Esophagus muscularis mucosa (tissue), 4 donors: ENCODE results near the gene EXOC8. TPM values are rescaled to one million over a fixed set of nuclear protein-coding genes. Genes with fewer than 3 reads are reported as not detected.

Experiments
- DNase-seq: peaks from one replicate; pipeline ENCODE4 v3.0.0-alpha.2; 2017; ENCODE audit errors: extremely low spot score
- H3K27ac ChIP-seq, 4 donors: fragments of 200-600 bp; sonication (generic); replicated peaks in 1 of 4; 1 replicate in 3 of 4; 2 replicates in 1 of 4; pipeline ENCODE4 v1.5.1; 2016 to 2019; ENCODE audit warnings: mild to moderate bottlenecking in 1 of 4
- H3K27me3 ChIP-seq, 4 donors: fragments of 200-600 bp; sonication (generic); one replicate each; pipeline versions ENCODE4 v1.5.1 to v1.6.0; 2016 to 2019
- H3K36me3 ChIP-seq, 4 donors: fragments of 200-600 bp; sonication (generic); one replicate each; pipeline ENCODE4 v1.5.1; 2016 to 2019
- H3K4me1 ChIP-seq, 4 donors: fragments of 200-600 bp; sonication (generic); one replicate each; pipeline ENCODE4 v1.5.1; 2016 to 2019
- H3K4me3 ChIP-seq, 4 donors: fragments of 200-600 bp; sonication (generic); 1 replicate in 2 of 4; 2 replicates in 2 of 4; pipeline ENCODE4 v1.5.1; 2016 to 2019; ENCODE audit warnings: mild to moderate bottlenecking in 4 of 4, moderate library complexity in 1 of 4
- H3K9me3 ChIP-seq, 4 donors: fragments of 200-600 bp; sonication (generic); 1 replicate in 3 of 4; 2 replicates in 1 of 4; pipeline ENCODE4 v1.5.1; 2016 to 2019
- CTCF ChIP-seq, 3 experiments: fragments of 200-600 bp in 2 of 3; fragments of 450-650 bp in 1 of 3; sonication (generic) in 2 of 3; IDR thresholded peaks; one replicate each; pipeline ENCODE4 v1.5.1; 2017 to 2019; ENCODE audit warnings: antibody characterized with exemption in 3 of 3, mild to moderate bottlenecking in 2 of 3, moderate library complexity in 1 of 3
- EP300 ChIP-seq: sonication (generic); formaldehyde crosslinking; IDR thresholded peaks from one replicate; pipeline ENCODE4 v1.6.1; 2017; ENCODE audit warnings: antibody characterized with exemption
- POLR2A ChIP-seq: fragments of 450-650 bp; IDR thresholded peaks from one replicate; pipeline ENCODE4 v1.6.1; 2017; ENCODE audit warnings: antibody characterized with exemption, moderate library complexity, mild to moderate bottlenecking, low read depth
- POLR2AphosphoS5 ChIP-seq, 2 donors: sonication (generic); formaldehyde crosslinking; IDR thresholded peaks; one replicate each; pipeline ENCODE4 v1.6.1; 2017; ENCODE audit warnings: antibody characterized with exemption in 2 of 2
- WGBS: methylation state at CpG from one replicate; pipeline ENCODE4 v1.1.5; 2018; 5-methylcytosine and 5-hydroxymethylcytosine counted together
- intact Hi-C: fragments of 100-400 bp; cut with DNase I; formaldehyde crosslinking; loops from one replicate; pipeline ENCODE4 v1.15.1; 2023
- total RNA-seq, 4 donors: library from RNA; depleted of rRNA; stranded (reverse); fragments of >200 nt; gene quantifications; one replicate each; pipeline versions ENCODE4 v1.1.0 to v1.2.1, GENCODE V29; 2016

The EXOC8 gene
- total RNA-seq, 4 donors from 2014 or later: 13.0 to 15.4 (median 14.3) TPM

DNA sequence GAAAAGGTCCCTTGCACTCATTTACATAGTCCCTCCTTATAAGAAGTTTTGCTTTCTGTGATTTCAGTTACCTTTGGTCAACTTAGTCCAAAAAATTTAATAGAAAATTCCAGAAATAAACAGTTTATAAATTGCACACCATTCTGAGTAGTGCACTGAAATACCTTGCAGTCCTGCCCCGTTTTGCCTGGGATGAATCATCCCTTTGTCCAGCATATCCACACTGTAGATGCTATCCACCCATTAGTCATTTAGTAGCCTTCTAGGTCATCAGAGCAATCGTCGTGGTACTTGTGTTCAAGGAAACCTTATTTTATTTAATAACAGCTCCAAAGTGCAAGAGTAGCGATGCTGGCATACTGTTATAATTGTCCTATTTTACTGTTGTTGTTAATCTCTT, 38.4 kb upstream of the EXOC8 start:
- intact Hi-C loops: no loop called here
- no peak for TF ChIP-seq CTCF (IDR thresholded peaks at IDR 0.05)
- TF ChIP-seq POLR2A: no peak
- no peak for TF ChIP-seq POLR2AphosphoS5 (IDR thresholded peaks at IDR 0.05)
- no peak for TF ChIP-seq EP300
- no peaks in the 10 kb centered on the region for H3K27me3 ChIP-seq
- DNase-seq: no peak
- no peak overlapping the region for H3K27ac ChIP-seq
- no peak overlapping the region for H3K4me3 ChIP-seq
- H3K4me1 ChIP-seq: peaks cover 26 to 43% (median 33%) of the 10 kb centered on the region in 4 donors
- H3K36me3 ChIP-seq: peaks cover 0 to 4% (median 0%) of the 10 kb centered on the region in 4 donors
- 76% methylated on average over 4 of the region's 4 CpGs for WGBS
- H3K9me3 ChIP-seq: no peaks in the 10 kb centered on the region

DNA sequence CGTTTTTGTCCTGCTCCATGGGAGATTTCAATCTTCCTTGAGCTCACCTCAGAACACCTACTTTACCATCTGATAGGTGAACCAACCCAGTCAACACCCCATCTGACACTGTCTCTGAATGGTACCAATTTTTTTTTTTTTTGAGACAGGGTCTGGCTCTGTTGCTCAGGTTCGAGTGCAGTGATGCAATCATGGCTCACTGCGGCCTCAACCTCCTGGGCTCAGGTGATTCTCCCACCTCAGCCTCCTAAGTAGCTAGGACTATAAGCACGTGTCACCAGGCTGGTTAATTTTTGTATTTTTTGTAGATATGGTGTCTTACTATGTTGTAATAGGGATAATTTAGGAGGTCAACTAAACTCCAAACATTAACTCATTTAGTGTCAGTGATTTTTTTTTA, 36.7 kb upstream of the EXOC8 start:
- no peak overlapping the region for H3K27ac ChIP-seq
- intact Hi-C loops: no loop called here
- H3K4me1 ChIP-seq: peaks cover 21 to 40% (median 29%) of the 10 kb centered on the region in 4 donors
- WGBS: 90% methylated on average over 4 of the region's 4 CpGs
- no peaks in the 10 kb centered on the region for H3K9me3 ChIP-seq
- H3K4me3 ChIP-seq: no peak overlapping the region
- peaks cover 0 to 19% (median 6%) of the 10 kb centered on the region in 4 donors for H3K36me3 ChIP-seq
- TF ChIP-seq CTCF (IDR thresholded peaks at IDR 0.05) (no peak), POLR2A (no peak), EP300 (no peak), POLR2AphosphoS5 (IDR thresholded peaks at IDR 0.05) (no peak)
- DNase-seq: no peak
- H3K27me3 ChIP-seq: no peaks in the 10 kb centered on the region

- TF ChIP-seq CTCF (IDR thresholded peaks at IDR 0.05) (no peak), POLR2A (no peak), POLR2AphosphoS5 (IDR thresholded peaks at IDR 0.05) (no peak), EP300 (no peak)
- no peak overlapping the region for H3K27ac ChIP-seq
- peaks cover 0 to 31% (median 19%) of the 10 kb centered on the region in 4 donors for H3K36me3 ChIP-seq
- intact Hi-C loops: no loop called here
- H3K4me3 ChIP-seq: no peak overlapping the region
- no peaks in the 10 kb centered on the region for H3K27me3 ChIP-seq
- DNase-seq: no peak
- peaks cover 9 to 21% (median 13%) of the 10 kb centered on the region in 4 donors for H3K4me1 ChIP-seq
- H3K9me3 ChIP-seq: no peaks in the 10 kb centered on the region
Measured at GRCh38 chr1:231372501-231372900, 34.8 kb upstream of the EXOC8 start.

- H3K36me3 ChIP-seq: peaks cover 4 to 54% (median 29%) of the 10 kb centered on the region in 4 donors
- DNase-seq: no peak
- TF ChIP-seq POLR2AphosphoS5 (IDR thresholded peaks at IDR 0.05): no peak
- no peak for TF ChIP-seq EP300
- no peak for TF ChIP-seq CTCF (IDR thresholded peaks at IDR 0.05)
- no peak for TF ChIP-seq POLR2A
- H3K9me3 ChIP-seq: no peaks in the 10 kb centered on the region
- no peak overlapping the region for H3K4me3 ChIP-seq
- no peaks in the 10 kb centered on the region for H3K4me1 ChIP-seq
- 84% methylated on average over 3 of the region's 3 CpGs for WGBS
- no peaks in the 10 kb centered on the region for H3K27me3 ChIP-seq
- intact Hi-C loops: no loop called here
- H3K27ac ChIP-seq: no peak overlapping the region
Measured at GRCh38 chr1:231369282-231369681, 31.6 kb upstream of the EXOC8 start.

- intact Hi-C loops: no loop called here
Measured at GRCh38 chr1:231364192-231364591, 26.5 kb upstream of the EXOC8 start.

More at GRCh38 chr1:231364192-231364591, 26.5 kb upstream of the EXOC8 start:
- Histone ChIP-seq H3K27me3 (no peaks in the 10 kb centered on the region), H3K4me1 (peaks cover 0 to 3% (median 0%) of the 10 kb centered on the region in 4 donors), H3K36me3 (peaks cover 4 to 38% (median 21%) of the 10 kb centered on the region in 4 donors), H3K9me3 (no peaks in the 10 kb centered on the region), H3K27ac (no peak overlapping the region), H3K4me3 (no peak overlapping the region)
- TF ChIP-seq CTCF (IDR thresholded peaks at IDR 0.05): no peak
- 84% methylated on average over 5 of the region's 5 CpGs for WGBS
- no peak for DNase-seq
